H9 (cell line): ENCODE measurements around the gene THAP3. TPM values are rescaled to one million over a fixed set of nuclear protein-coding genes. Genes with fewer than 3 reads are reported as not detected.
A peak's percentile ranks its signal among the peaks of the same experiment; 100 is the strongest.

Experiments
- DNase-seq: peaks from one replicate; pipeline ENCODE4 v3.0.0-alpha.2; 2017
- H2AFZ ChIP-seq: one replicate; pipeline ENCODE4 v1.6.1; 2013; ENCODE audit warnings: mild to moderate bottlenecking, low read length, control low read depth, moderate library complexity
- H2AK5ac ChIP-seq: 2 replicates; pipeline ENCODE4 v1.6.1; 2013; ENCODE audit warnings: low read length, control low read depth, mixed read lengths; ENCODE audit not compliant: insufficient read length
- H2BK120ac ChIP-seq: one replicate; pipeline ENCODE4 v1.6.1; 2013; ENCODE audit warnings: low read depth, mild to moderate bottlenecking, low read length, control low read depth, inconsistent platforms; ENCODE audit not compliant: poor library complexity, severe bottlenecking
- H2BK12ac ChIP-seq: 2 replicates; pipeline ENCODE4 v1.6.1; 2013; ENCODE audit warnings: low read length, control low read depth, mixed read lengths, low read depth; ENCODE audit not compliant: insufficient read length
- H2BK15ac ChIP-seq: 2 replicates; pipeline ENCODE4 v1.6.1; 2013; ENCODE audit warnings: low read depth, low read length, control low read depth
- H2BK20ac ChIP-seq: one replicate; pipeline ENCODE4 v1.6.1; 2013; ENCODE audit warnings: low read depth, mild to moderate bottlenecking, low read length, control low read depth, inconsistent platforms; ENCODE audit not compliant: poor library complexity, severe bottlenecking
- H2BK5ac ChIP-seq: 2 replicates; pipeline ENCODE4 v1.6.1; 2013; ENCODE audit warnings: low read length, control low read depth, mixed read lengths; ENCODE audit not compliant: insufficient read length
- H3K14ac ChIP-seq: 2 replicates; pipeline ENCODE4 v1.6.1; 2013; ENCODE audit warnings: low read length, control low read depth; ENCODE audit not compliant: insufficient read depth
- H3K18ac ChIP-seq: 2 replicates; pipeline ENCODE4 v1.6.1; 2013; ENCODE audit warnings: low read depth, mild to moderate bottlenecking, mixed read lengths, low read length, control low read depth; ENCODE audit not compliant: insufficient read length
- H3K23ac ChIP-seq: 2 replicates; pipeline ENCODE4 v1.6.1; 2013; ENCODE audit warnings: low read length, control low read depth, mixed read lengths, low read depth; ENCODE audit not compliant: insufficient read length
- H3K23me2 ChIP-seq: 2 replicates; pipeline ENCODE4 v1.6.1; 2013; ENCODE audit warnings: low read depth, mild to moderate bottlenecking, mixed read lengths, low read length, control low read depth; ENCODE audit not compliant: insufficient read length, poor library complexity, severe bottlenecking
- H3K27ac ChIP-seq: 2 replicates; pipeline ENCODE4 v1.5.1; 2013; ENCODE audit warnings: low read length, control low read depth, mixed read lengths, low read depth; ENCODE audit not compliant: insufficient read length
- H3K27me3 ChIP-seq: 2 replicates; pipeline ENCODE4 v1.6.1; 2013; ENCODE audit warnings: low read length, control low read depth, inconsistent platforms; ENCODE audit not compliant: insufficient read depth
- H3K4ac ChIP-seq: 2 replicates; pipeline ENCODE4 v1.6.1; 2013; ENCODE audit warnings: low read depth, mild to moderate bottlenecking, control low read depth, inconsistent platforms, low read length, moderate library complexity
- H3K4me1 ChIP-seq: 2 replicates; pipeline ENCODE4 v1.6.1; 2013; ENCODE audit warnings: low read length, control low read depth, inconsistent platforms; ENCODE audit not compliant: insufficient read depth
- H3K4me2 ChIP-seq: 2 replicates; pipeline ENCODE4 v1.6.1; 2013; ENCODE audit warnings: low read length, control low read depth, mixed read lengths; ENCODE audit not compliant: insufficient read length, insufficient read depth
- H3K56ac ChIP-seq: 2 replicates; pipeline ENCODE4 v1.6.1; 2013; ENCODE audit warnings: low read depth, mild to moderate bottlenecking, mixed read lengths, low read length, control low read depth; ENCODE audit not compliant: insufficient read length
- H3K79me1 ChIP-seq: 2 replicates; pipeline ENCODE4 v1.6.1; 2013; ENCODE audit warnings: low read depth, mild to moderate bottlenecking, moderate library complexity, low read length, control low read depth, inconsistent platforms; ENCODE audit not compliant: insufficient read depth, poor library complexity, severe bottlenecking
- H3K79me2 ChIP-seq: 2 replicates; pipeline ENCODE4 v1.6.1; 2013; ENCODE audit warnings: low read length, control low read depth, inconsistent platforms; ENCODE audit not compliant: insufficient read depth
- H3K9ac ChIP-seq: 2 replicates; pipeline ENCODE4 v1.6.1; 2013; ENCODE audit warnings: low read length, control low read depth, mixed read lengths; ENCODE audit not compliant: insufficient read length; ENCODE audit errors: extremely low read depth
- H3K9me3 ChIP-seq: one replicate; pipeline ENCODE4 v1.6.1; 2013; ENCODE audit warnings: low read depth, low read length, inconsistent platforms; ENCODE audit not compliant: control insufficient read depth
- H3T11ph ChIP-seq: one replicate; pipeline ENCODE4 v1.6.1; 2013; ENCODE audit warnings: mild to moderate bottlenecking, low read length, control low read depth, inconsistent platforms
- H4K20me1 ChIP-seq: one replicate; pipeline ENCODE4 v1.6.1; 2013; ENCODE audit not compliant: control insufficient read depth, insufficient read length, insufficient read depth
- H4K5ac ChIP-seq: 2 replicates; pipeline ENCODE4 v1.6.1; 2013; ENCODE audit warnings: low read depth, mild to moderate bottlenecking, mixed read lengths, low read length, control low read depth; ENCODE audit not compliant: insufficient read length
- H4K8ac ChIP-seq: replicated peaks from 2 replicates; pipeline ENCODE4 v1.6.1; 2013; ENCODE audit warnings: low read length, control low read depth, mixed read lengths, low read depth; ENCODE audit not compliant: insufficient read length
- H4K91ac ChIP-seq: 2 replicates; pipeline ENCODE4 v1.6.1; 2013; ENCODE audit warnings: low read depth, mild to moderate bottlenecking, moderate library complexity, mixed read lengths, low read length, control low read depth; ENCODE audit not compliant: insufficient read length
- H3K27ac Mint-ChIP-seq, 3 experiments: 2 replicates in 2 of 3; 3 replicates in 1 of 3; pipeline ENCODE4 v1.8.0; 2020 to 2021; ENCODE audit warnings: mixed read lengths in 3 of 3, mild to moderate bottlenecking in 1 of 3, moderate library complexity in 1 of 3
- H3K27me3 Mint-ChIP-seq: 2 replicates; pipeline ENCODE4 v1.8.0; 2021; ENCODE audit warnings: low read depth, mild to moderate bottlenecking, moderate library complexity, mixed read lengths
- H3K36me3 Mint-ChIP-seq, 3 experiments: 2 replicates in 2 of 3; 3 replicates in 1 of 3; pipeline ENCODE4 v1.8.0; 2020 to 2021; ENCODE audit warnings: low read depth in 3 of 3, mixed read lengths in 3 of 3; ENCODE audit not compliant: insufficient read depth in 1 of 3
- H3K4me1 Mint-ChIP-seq, 2 experiments: 2 replicates each; pipeline ENCODE4 v1.8.0; 2020; ENCODE audit warnings: mixed read lengths in 2 of 2
- H3K4me3 Mint-ChIP-seq, 2 experiments: 2 replicates in 1 of 2; 3 replicates in 1 of 2; pipeline ENCODE4 v1.8.0; 2020 to 2021; ENCODE audit warnings: mild to moderate bottlenecking in 2 of 2, mixed read lengths in 2 of 2, moderate library complexity in 1 of 2
- H3K9me3 Mint-ChIP-seq, 2 experiments: 2 replicates in 1 of 2; 3 replicates in 1 of 2; pipeline ENCODE4 v1.8.0; 2020; ENCODE audit warnings: mild to moderate bottlenecking in 2 of 2, mixed read lengths in 2 of 2, moderate library complexity in 1 of 2
- CTCF ChIP-seq: fragments of 200-600 bp; sonication (generic); conservative IDR thresholded peaks from 3 replicates; pipeline ENCODE4 v1.8.0; 2021; ENCODE audit warnings: antibody characterized with exemption, mild to moderate bottlenecking
- WGBS: extraction: QIAGEN DNeasy Blood & Tissue Kit; methylation state at CpG from one replicate; pipeline ENCODE4 v1.1.7; 2013; ENCODE audit warnings: missing lambda C conversion rate, low lambda C conversion rate, mixed read lengths; ENCODE audit not compliant: insufficient read length; ENCODE audit errors: extremely low coverage; 5-methylcytosine and 5-hydroxymethylcytosine counted together
- total RNA-seq: library from RNA; stranded (reverse); gene quantifications from 2 replicates; pipeline ENCODE4 v1.2.1, GENCODE V29; 2021

Gene THAP3
- total RNA-seq, 1 experiment from 2014 or later, result 15.3 TPM

- Histone ChIP-seq H3T11ph (no peak overlapping the region), H3K9me3 (no peaks in the 10 kb centered on the region), H3K4me2 (no peak overlapping the region), H2BK20ac (no peak overlapping the region), H3K27ac (no peak overlapping the region), H2AFZ (no peak overlapping the region), H3K18ac (no peak overlapping the region), H3K4ac (no peak overlapping the region), H3K56ac (no peak overlapping the region), H3K23me2 (peaks cover 7% of the 10 kb centered on the region), H3K79me2 (no peaks in the 10 kb centered on the region), H4K91ac (no peak overlapping the region), H3K9ac (no peak overlapping the region), H4K5ac (no peak overlapping the region), H3K14ac (no peak overlapping the region), H3K27me3 (no peaks in the 10 kb centered on the region), H4K8ac (no peak overlapping the region), H2BK12ac (no peak overlapping the region), H3K79me1 (peaks cover 4% of the 10 kb centered on the region), H2BK15ac (no peak overlapping the region), H2BK5ac (no peak overlapping the region), H3K23ac (no peak overlapping the region), H2AK5ac (no peak overlapping the region), H2BK120ac (no peak overlapping the region), H4K20me1 (no peaks in the 10 kb centered on the region), H3K4me1 (no peaks in the 10 kb centered on the region; the same call in 1 of the 2 replicates)
- no peaks in the 10 kb centered on the region; a peak in 1 of 5 replicates for H3K9me3 Mint-ChIP-seq
- DNase-seq, result no peak
- peak overlapping the region in 1 of 2 experiments; percentile 4; a peak in 1 of 5 replicates for H3K4me3 Mint-ChIP-seq
- peaks cover 17% of the 10 kb centered on the region for H3K27me3 Mint-ChIP-seq
- peaks cover 16 to 17% of the 10 kb centered on the region in 2 experiments for H3K4me1 Mint-ChIP-seq
- no CpG with 5 or more reads among the region's 6 CpGs for WGBS
- no peak for TF ChIP-seq CTCF
- H3K27ac Mint-ChIP-seq, result no peak overlapping the region
- peaks cover 0 to 9% (median 2%) of the 10 kb centered on the region in 3 experiments; a peak in 4 of 7 replicates for H3K36me3 Mint-ChIP-seq
These were observed 46.7 kb upstream of the THAP3 start for GRCh38 chr1:6577831-6578525.
